ENCODE measurements around the gene CEP63.

The CEP63 gene

GRCh38 chr3:134598763-134599545, 113.1 kb downstream of the CEP63 start:
- ChIA-PET CTCF (interaction anchor here (1.0 to 10.9 kb wide), 3 partner anchors 20 to 156 kb away, joined by 3 to 238 read pairs (median 27); no protein-coding TSS in a partner anchor), POLR2A (no interaction called here)
- Histone ChIP-seq H3K4me1 (ENCODE audit: control extremely low read depth in 1 of 4, control insufficient read depth in 4 of 4, insufficient read depth in 4 of 4, low read length in 3 of 4) (peaks cover 0 to 28% (median 12%) of the 10 kb centered on the region in 4 experiments), H3K4me3 (ENCODE audit: control insufficient read depth in 1 of 7, extremely low read depth in 1 of 7, insufficient read depth in 4 of 7, low read depth in 2 of 7, low read length in 6 of 7) (no peak overlapping the region), H3K27ac (ENCODE audit: insufficient read depth in 1 of 2, low read depth in 1 of 2, low read length in 2 of 2, poor library complexity in 1 of 2, severe bottlenecking in 2 of 2) (no peak overlapping the region), H3K9me3 (ENCODE audit: control extremely low read depth in 1 of 5, control insufficient read depth in 4 of 5, insufficient read depth in 2 of 5, low read depth in 1 of 5, low read length in 4 of 5) (peaks cover 0 to 2% (median 0%) of the 10 kb centered on the region in 5 experiments), H3K27me3 (replicated peaks in 2 of 5; ENCODE audit: control insufficient read depth in 4 of 5, insufficient read depth in 5 of 5, low read length in 4 of 5) (no peaks in the 10 kb centered on the region), H3K36me3 (ENCODE audit: control insufficient read depth in 4 of 4, insufficient read depth in 4 of 4, low read length in 3 of 4) (no peaks in the 10 kb centered on the region)
- WGBS (ENCODE audit: insufficient coverage): 83% methylated on average over 8 of the region's 10 CpGs
- DNase-seq: no peak

DNA sequence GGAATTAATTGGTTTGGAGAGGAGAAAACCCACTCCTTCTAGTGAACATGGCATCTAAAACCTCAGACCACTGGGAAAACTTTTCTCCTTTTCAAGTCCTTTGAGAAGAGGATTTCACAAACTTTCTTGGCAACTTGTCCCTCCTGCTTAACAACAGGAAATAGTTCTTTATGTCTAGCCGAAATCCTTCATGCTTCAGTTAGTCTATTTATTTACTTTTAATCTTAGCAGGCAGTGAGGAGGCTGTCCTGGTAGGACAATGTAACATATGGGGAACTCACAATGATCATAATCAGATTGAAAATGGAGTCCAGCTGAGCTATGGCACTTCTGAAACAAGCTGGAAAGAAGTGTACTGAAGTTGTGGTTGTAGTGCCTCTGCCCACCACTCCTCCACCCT, 114.3 kb downstream of the CEP63 start:
- Histone ChIP-seq H3K27ac (ENCODE audit: insufficient read depth in 1 of 2, low read depth in 1 of 2, low read length in 2 of 2, poor library complexity in 1 of 2, severe bottlenecking in 2 of 2) (no peak overlapping the region), H3K27me3 (replicated peaks in 2 of 5; ENCODE audit: control insufficient read depth in 4 of 5, insufficient read depth in 5 of 5, low read length in 4 of 5) (no peaks in the 10 kb centered on the region), H3K4me1 (ENCODE audit: control extremely low read depth in 1 of 4, control insufficient read depth in 4 of 4, insufficient read depth in 4 of 4, low read length in 3 of 4) (peaks cover 0 to 37% (median 14%) of the 10 kb centered on the region in 4 experiments), H3K4me3 (ENCODE audit: control insufficient read depth in 1 of 7, extremely low read depth in 1 of 7, insufficient read depth in 4 of 7, low read depth in 2 of 7, low read length in 6 of 7) (no peak overlapping the region), H3K9me3 (ENCODE audit: control extremely low read depth in 1 of 5, control insufficient read depth in 4 of 5, insufficient read depth in 2 of 5, low read depth in 1 of 5, low read length in 4 of 5) (peaks cover 0 to 2% (median 0%) of the 10 kb centered on the region in 5 experiments), H3K36me3 (ENCODE audit: control insufficient read depth in 4 of 4, insufficient read depth in 4 of 4, low read length in 3 of 4) (no peaks in the 10 kb centered on the region)
- no CpG with 5 or more reads among the region's 1 CpG for WGBS (ENCODE audit: insufficient coverage)
- ChIA-PET CTCF (interaction anchor here (0.6 to 10.9 kb wide), 19 partner anchors 13 to 1295 kb away, joined by 3 to 238 read pairs (median 5); partner anchors contain the start of gene KY), POLR2A (no interaction called here)
- peak in 1 of 3 donors; percentile 24 for DNase-seq

DNA sequence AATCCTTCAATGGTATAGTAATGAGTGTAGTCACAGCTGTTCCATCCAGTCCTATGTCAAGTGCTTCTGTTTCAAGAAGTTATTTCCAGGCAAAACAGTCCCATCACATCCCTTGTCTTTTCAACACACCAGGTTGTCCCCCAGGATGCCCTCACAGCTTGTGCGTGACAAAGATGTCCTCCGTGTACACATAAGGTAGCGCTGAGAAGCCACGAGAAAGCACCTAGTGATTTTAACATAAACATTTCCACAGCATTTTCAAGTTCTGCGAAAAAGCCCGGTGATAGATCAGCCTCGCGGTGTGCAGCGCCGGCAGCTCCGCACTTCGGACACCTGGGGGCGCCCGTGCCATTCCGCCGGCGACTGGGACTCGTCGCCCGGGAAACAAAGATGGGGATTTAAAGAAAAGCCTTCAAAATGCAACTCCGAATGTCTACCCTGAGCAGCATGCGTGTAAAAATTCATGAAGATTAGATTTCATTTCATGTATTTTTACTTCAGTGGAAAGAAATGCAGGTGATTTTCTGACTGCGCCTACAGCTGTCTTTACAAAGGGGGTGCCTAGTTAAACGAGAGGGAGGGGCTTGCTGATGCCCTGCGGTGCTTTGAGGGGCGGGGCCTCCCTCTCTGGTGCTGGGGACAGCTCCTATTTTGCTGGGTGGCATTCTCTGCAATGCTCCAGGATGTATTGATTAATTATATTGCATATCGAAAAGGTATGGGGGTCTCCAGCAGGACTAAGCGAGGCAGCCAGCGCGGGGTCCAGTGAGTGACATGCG, 115.0 kb downstream of the CEP63 start:
- peaks cover 0 to 44% (median 20%) of the 10 kb centered on the region in 4 experiments for H3K4me1 ChIP-seq (ENCODE audit: control extremely low read depth in 1 of 4, control insufficient read depth in 4 of 4, insufficient read depth in 4 of 4, low read length in 3 of 4)
- peak; percentile 59 to 83 (median 83) for DNase-seq
- H3K27ac ChIP-seq (ENCODE audit: insufficient read depth in 1 of 2, low read depth in 1 of 2, low read length in 2 of 2, poor library complexity in 1 of 2, severe bottlenecking in 2 of 2): no peak overlapping the region
- 11% methylated on average over 26 of the region's 31 CpGs for WGBS (ENCODE audit: insufficient coverage)
- H3K27me3 ChIP-seq (replicated peaks in 2 of 5; ENCODE audit: control insufficient read depth in 4 of 5, insufficient read depth in 5 of 5, low read length in 4 of 5): no peaks in the 10 kb centered on the region
- CTCF ChIA-PET: interaction anchor here (0.7 to 10.9 kb wide), 23 partner anchors 8 to 1295 kb away, joined by 3 to 238 read pairs (median 4); partner anchors contain the start of gene KY
- H3K9me3 ChIP-seq (ENCODE audit: control extremely low read depth in 1 of 5, control insufficient read depth in 4 of 5, insufficient read depth in 2 of 5, low read depth in 1 of 5, low read length in 4 of 5): peaks cover 0 to 2% (median 0%) of the 10 kb centered on the region in 5 experiments
- H3K4me3 ChIP-seq (ENCODE audit: control insufficient read depth in 1 of 7, extremely low read depth in 1 of 7, insufficient read depth in 4 of 7, low read depth in 2 of 7, low read length in 6 of 7): peak overlapping the region in 2 of 7 experiments; percentile 14 to 43
- H3K36me3 ChIP-seq (ENCODE audit: control insufficient read depth in 4 of 4, insufficient read depth in 4 of 4, low read length in 3 of 4): no peaks in the 10 kb centered on the region
- POLR2A ChIA-PET: interaction anchor here (0.6 kb wide), 1 partner anchor 1902 kb away, joined by 3 read pairs; no protein-coding TSS in a partner anchor

GRCh38 chr3:134601539-134602439, 115.9 kb downstream of the CEP63 start:
- Histone ChIP-seq H3K9me3 (ENCODE audit: control extremely low read depth in 1 of 5, control insufficient read depth in 4 of 5, insufficient read depth in 2 of 5, low read depth in 1 of 5, low read length in 4 of 5) (no peaks in the 10 kb centered on the region), H3K27me3 (replicated peaks in 2 of 5; ENCODE audit: control insufficient read depth in 4 of 5, insufficient read depth in 5 of 5, low read length in 4 of 5) (no peaks in the 10 kb centered on the region), H3K4me3 (ENCODE audit: control insufficient read depth in 1 of 7, extremely low read depth in 1 of 7, insufficient read depth in 4 of 7, low read depth in 2 of 7, low read length in 6 of 7) (no peak overlapping the region), H3K4me1 (ENCODE audit: control extremely low read depth in 1 of 4, control insufficient read depth in 4 of 4, insufficient read depth in 4 of 4, low read length in 3 of 4) (peaks cover under 1 to 53% (median 29%) of the 10 kb centered on the region in 4 experiments), H3K36me3 (ENCODE audit: control insufficient read depth in 4 of 4, insufficient read depth in 4 of 4, low read length in 3 of 4) (no peaks in the 10 kb centered on the region), H3K27ac (ENCODE audit: insufficient read depth in 1 of 2, low read depth in 1 of 2, low read length in 2 of 2, poor library complexity in 1 of 2, severe bottlenecking in 2 of 2) (no peak overlapping the region)
- DNase-seq: peak in 2 of 3 donors; percentile 7 to 16
- WGBS (ENCODE audit: insufficient coverage): 78% methylated on average over 12 of the region's 19 CpGs
- ChIA-PET CTCF (interaction anchor here (1.1 to 10.9 kb wide), 18 partner anchors 9 to 163 kb away, joined by 3 to 238 read pairs (median 5); partner anchors contain the start of gene KY), POLR2A (interaction anchor here (0.6 kb wide), 1 partner anchor 1901 kb away, joined by 3 read pairs; no protein-coding TSS in a partner anchor)

- 100% methylated on average over 5 of the region's 6 CpGs for WGBS (ENCODE audit: insufficient coverage)
- DNase-seq: no peak
- ChIA-PET POLR2A (no interaction called here), CTCF (interaction anchor here (0.8 to 10.9 kb wide), 12 partner anchors 10 to 152 kb away, joined by 3 to 238 read pairs (median 6); partner anchors contain the start of gene KY)
- H3K4me1 ChIP-seq (ENCODE audit: control extremely low read depth in 1 of 4, control insufficient read depth in 4 of 4, insufficient read depth in 4 of 4, low read length in 3 of 4): peaks cover 3 to 59% (median 36%) of the 10 kb centered on the region in 4 experiments
- H3K4me3 ChIP-seq (ENCODE audit: control insufficient read depth in 1 of 7, extremely low read depth in 1 of 7, insufficient read depth in 4 of 7, low read depth in 2 of 7, low read length in 6 of 7): no peak overlapping the region
- H3K9me3 ChIP-seq (ENCODE audit: control extremely low read depth in 1 of 5, control insufficient read depth in 4 of 5, insufficient read depth in 2 of 5, low read depth in 1 of 5, low read length in 4 of 5): no peaks in the 10 kb centered on the region
- no peaks in the 10 kb centered on the region for H3K36me3 ChIP-seq (ENCODE audit: control insufficient read depth in 4 of 4, insufficient read depth in 4 of 4, low read length in 3 of 4)
- no peak overlapping the region for H3K27ac ChIP-seq (ENCODE audit: insufficient read depth in 1 of 2, low read depth in 1 of 2, low read length in 2 of 2, poor library complexity in 1 of 2, severe bottlenecking in 2 of 2)
- H3K27me3 ChIP-seq (replicated peaks in 2 of 5; ENCODE audit: control insufficient read depth in 4 of 5, insufficient read depth in 5 of 5, low read length in 4 of 5): no peaks in the 10 kb centered on the region
Observed at GRCh38 chr3:134602440-134602814, 116.6 kb downstream of the CEP63 start.

DNA sequence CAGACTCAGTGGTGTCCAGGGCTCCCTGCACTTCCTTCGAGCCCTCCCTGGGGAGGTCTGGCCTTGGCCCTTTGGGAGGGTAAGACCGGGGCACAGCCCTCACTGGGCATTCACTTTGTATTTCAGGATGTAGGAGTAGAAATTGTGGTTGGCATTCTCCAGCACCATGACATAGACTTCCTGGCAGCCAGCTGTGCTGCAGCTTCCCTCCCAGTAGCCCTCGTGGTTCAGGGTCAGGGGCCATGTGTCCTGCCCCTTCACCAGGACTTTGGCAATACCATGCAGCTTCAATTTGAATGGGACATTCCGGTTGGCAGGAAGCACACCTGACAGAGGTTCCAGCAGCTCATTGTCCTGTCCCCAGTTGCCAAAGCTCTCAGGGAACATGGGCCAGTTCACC, 117.6 kb downstream of the CEP63 start:
- Histone ChIP-seq H3K27me3 (replicated peaks in 2 of 5; ENCODE audit: control insufficient read depth in 4 of 5, insufficient read depth in 5 of 5, low read length in 4 of 5) (no peaks in the 10 kb centered on the region), H3K27ac (ENCODE audit: insufficient read depth in 1 of 2, low read depth in 1 of 2, low read length in 2 of 2, poor library complexity in 1 of 2, severe bottlenecking in 2 of 2) (no peak overlapping the region), H3K4me1 (ENCODE audit: control extremely low read depth in 1 of 4, control insufficient read depth in 4 of 4, insufficient read depth in 4 of 4, low read length in 3 of 4) (peaks cover 3 to 70% (median 46%) of the 10 kb centered on the region in 4 experiments), H3K36me3 (ENCODE audit: control insufficient read depth in 4 of 4, insufficient read depth in 4 of 4, low read length in 3 of 4) (no peaks in the 10 kb centered on the region), H3K9me3 (ENCODE audit: control extremely low read depth in 1 of 5, control insufficient read depth in 4 of 5, insufficient read depth in 2 of 5, low read depth in 1 of 5, low read length in 4 of 5) (no peaks in the 10 kb centered on the region), H3K4me3 (ENCODE audit: control insufficient read depth in 1 of 7, extremely low read depth in 1 of 7, insufficient read depth in 4 of 7, low read depth in 2 of 7, low read length in 6 of 7) (no peak overlapping the region)
- DNase-seq: peak in 1 of 3 donors; percentile 11
- ChIA-PET POLR2A (no interaction called here), CTCF (interaction anchor here (1.1 to 10.9 kb wide), 9 partner anchors 12 to 151 kb away, joined by 3 to 238 read pairs (median 14); partner anchors contain the start of gene KY)
- 50% methylated on average over 2 of the region's 4 CpGs for WGBS (ENCODE audit: insufficient coverage)
